HG03575 (cell line): ENCODE results near the gene ADK.
"Not testable (repeated sequence)": the region's sequence is repeated elsewhere in the genome, so short reads cannot be mapped to it uniquely, and the experiment has no call there.

ENCODE experiments used
- ATAC-seq: cut with Tn5 transposase; IDR thresholded peaks from one replicate; pipeline ENCODE4 v1.9.1; 2021; ENCODE audit not compliant: unreplicated experiment, insufficient number of reproducible peaks, low FRiP score; ENCODE audit errors: extremely low read depth

The ADK gene

DNA sequence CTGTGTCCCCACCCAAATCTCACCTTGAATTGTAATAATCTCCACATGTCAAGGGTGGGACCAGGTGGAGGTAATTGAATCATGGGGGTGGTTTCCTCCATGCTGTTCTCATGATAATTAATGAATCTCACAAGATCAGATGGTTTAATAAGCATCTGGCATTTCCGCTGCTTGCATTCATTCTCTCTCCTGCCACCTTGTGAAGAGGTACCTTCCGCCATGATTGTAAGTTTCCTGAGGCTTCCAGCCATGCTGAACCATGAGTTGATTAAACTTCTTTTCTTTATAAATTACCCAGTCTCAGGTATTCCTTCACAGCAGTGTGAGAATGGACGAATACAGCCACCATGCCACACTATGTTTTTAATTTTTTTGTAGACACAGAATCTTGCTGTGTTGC lies 345.3 kb downstream of the ADK start:
- not testable (repeated sequence) for ATAC-seq

DNA sequence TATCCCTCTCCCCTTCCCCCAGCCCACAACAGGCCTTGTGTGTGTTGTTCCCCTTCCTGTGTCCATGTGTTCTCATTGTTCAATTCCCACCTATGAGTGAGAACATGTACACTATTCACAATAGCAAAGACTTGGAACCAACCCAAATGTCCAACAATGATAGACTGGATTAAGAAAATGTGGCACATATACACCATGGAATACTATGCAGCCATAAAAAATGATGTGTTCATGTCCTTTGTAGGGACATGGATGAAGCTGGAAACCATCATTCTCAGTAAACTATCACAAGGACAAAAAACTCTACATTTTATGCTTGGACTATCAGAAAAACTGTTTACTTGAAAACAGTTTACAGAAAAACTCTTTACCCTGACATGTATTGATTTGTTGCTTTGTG lies 347.6 kb downstream of the ADK start:
- ATAC-seq = not testable (repeated sequence)

DNA sequence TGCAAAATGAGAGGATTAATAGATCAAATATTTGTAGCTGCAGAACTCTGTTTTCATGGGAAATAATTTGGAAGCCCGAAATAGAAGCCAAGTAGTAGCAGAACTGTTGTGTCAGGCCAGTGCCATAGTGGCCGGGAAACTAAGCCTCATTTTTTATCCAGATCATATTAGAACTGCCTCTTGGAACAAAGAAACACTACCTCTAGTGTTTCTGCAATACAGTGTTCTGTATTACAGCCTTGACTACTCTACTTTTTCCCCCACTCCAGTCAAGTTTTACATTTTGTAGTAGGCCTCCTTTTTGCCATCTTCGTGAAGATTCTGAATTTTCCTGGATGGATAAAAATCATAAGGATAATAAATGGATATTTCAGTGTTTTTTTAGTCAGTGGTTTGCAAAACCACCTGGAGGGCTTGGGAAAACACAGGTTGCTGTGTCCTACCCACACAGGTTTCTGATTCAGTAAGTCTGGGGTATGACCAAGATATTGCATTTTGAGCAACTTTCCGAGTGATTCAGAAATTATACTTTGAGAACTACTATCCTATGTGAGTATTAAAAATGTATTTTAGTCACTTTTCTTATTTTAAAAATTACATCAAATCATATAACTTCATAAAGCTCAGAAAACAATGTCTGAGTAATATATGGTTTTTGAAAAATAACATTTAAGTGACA lies 349.1 kb downstream of the ADK start:
- ATAC-seq = no peak

DNA sequence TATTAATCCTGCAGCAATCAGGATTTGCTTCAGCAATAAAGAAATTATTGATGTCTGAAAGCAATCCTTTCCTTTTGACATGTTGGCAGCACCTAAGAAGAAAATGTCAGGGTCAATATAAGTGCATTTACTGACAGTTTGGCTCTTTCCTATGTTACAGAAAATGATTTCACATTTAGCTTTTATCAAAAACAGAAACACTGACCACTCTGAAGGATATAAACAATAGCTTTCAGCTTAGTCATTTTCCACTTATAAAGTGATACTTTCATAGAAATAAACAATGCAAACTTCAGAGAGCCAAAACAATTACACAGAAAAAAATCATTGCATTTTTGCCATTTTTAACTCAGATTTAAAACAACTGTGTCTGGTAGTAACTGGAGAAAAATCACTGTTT lies 349.8 kb downstream of the ADK start:
- no peak for ATAC-seq

DNA sequence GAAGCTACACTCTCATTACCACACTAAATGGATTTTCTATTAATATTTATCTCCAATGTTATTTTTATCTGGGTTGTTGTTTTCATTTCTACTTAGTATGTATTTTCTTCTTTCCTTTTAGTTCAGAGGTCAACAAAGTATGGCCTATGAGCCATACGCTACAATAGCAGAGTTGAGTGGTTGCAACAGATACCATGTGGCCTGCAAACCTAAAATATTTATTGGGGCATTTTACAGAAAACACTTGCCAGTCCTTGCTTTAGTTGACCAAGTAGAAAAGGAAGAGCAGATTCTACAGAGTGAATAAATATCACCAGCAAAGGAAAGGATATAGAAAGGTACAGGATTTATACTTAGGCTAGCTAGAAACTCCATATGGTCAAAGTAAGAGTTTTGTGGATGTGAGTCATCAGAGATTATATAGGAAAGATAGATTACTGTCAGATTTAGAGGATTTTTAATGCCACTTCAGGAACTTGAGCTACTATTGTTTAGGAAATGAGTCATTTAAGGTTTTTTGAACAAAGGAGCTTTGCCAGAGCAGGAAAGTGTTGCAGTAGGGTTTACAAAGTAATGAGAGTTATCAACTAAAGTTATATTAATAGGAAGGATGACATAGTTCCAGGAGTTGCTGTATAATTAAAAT lies 352.1 kb downstream of the ADK start:
- no peak for ATAC-seq

DNA sequence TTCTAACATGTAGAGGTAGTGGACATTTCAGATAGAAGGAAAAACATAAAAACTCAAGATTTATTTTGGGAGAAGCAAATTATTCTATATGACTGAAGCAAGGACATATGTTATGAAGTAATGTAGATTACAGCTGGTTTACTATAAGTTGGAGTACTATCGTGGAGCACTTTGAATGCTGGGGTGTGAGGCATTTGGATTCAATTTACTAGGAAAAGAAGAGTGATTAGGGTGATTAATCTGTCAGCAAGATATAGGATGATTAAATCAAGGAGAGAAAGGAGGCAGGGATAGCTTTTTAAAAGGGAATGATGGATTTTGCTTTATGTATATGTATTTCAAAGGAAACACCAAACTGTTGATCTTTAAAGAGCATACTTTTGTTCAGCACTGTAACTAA lies 356.9 kb downstream of the ADK start:
- no peak for ATAC-seq

DNA sequence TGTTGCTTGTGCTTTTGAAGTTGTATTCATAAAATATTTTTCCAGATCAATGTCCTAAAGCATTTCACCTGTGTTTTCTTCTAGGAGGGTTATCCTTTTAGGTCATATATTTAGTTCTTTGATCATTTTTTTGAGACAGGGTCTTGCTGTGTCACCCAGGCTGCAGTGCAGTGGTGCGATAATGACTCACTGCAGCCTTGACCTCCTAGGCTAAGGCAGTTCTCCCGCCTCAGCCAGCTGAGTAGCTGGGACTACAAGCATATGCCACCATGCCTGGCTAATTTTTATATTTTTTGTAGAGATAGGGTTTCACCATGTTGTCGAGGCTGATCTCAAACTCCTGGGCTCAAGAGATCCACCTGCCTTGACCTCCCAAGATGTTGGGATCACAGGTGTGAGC lies 359.6 kb downstream of the ADK start:
- ATAC-seq = no peak

DNA sequence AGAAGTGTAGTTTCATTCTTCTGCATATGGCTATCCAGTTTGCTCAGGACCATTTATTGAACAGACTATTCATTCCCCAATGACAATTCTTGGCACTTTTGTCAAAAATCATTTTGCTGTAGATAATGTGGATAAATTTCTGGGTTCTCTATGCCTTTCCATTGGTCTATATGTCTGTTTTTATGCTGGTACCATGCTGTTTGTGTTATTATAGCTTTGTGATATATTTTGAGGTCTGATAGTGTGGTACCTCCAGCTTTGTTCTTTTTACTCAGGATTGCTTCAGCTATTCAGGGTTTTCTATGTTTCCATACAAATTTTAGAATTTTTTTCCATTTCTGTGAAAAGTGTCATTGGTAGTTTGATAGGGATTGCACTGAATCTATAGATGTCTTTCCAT lies 360.0 kb downstream of the ADK start:
- ATAC-seq = no peak

DNA sequence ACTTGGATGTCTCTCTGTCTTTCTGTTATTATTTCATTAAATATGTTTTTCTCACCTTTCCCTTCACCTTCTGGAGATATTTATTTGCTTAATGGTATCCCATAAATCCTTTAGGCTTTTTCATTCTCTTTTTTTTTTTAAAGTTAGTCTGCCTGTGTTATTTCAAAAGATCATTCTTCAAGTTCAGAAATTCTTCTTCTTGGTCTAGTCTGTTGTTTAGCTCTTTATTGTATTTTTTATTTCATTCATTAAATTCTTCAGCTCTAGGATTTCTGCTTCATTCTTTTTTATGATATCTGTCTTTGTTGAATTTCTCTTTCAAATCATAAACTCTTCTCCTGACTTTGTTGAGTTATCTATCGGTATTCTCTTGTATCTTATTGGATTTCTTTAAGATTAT lies 363.3 kb downstream of the ADK start:
- ATAC-seq = no peak

DNA sequence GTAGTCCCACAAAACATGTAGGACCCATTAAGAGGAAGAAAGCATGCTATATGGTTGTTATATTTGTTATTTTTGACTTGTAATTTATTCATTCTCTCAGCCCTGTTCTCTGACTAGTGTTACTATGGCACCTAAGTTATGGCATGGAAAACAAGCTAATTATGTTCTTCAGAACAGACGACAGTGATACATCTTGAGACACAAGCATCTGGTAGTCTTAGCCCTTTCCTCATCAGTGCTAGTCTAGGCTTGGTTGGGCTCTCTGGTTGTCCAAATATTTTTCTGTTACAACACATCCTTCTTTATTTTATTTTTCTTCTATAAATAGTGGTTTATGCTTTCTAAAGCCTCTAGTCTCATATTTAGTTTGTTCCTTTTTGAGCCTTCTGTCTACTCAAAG lies 367.0 kb downstream of the ADK start:
- ATAC-seq = no peak

DNA sequence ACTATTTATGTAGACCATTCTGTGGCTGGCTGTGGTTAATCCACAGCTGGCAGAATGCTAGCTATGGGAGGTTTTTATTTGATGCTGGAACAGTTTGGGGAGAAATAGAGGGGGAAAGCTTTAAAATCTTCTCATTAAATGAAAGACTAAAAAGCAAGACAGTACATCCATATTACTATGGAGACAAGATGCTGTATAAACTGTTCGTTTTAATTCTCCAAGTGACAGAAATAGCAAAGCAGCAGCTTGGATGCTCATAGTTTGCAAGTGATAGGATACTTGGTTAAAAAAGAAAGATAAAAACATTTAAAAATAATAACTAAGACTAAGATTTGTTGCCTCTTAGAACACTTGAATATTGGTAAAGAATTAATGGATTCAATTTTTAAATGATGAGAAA lies 370.5 kb downstream of the ADK start:
- no peak for ATAC-seq

DNA sequence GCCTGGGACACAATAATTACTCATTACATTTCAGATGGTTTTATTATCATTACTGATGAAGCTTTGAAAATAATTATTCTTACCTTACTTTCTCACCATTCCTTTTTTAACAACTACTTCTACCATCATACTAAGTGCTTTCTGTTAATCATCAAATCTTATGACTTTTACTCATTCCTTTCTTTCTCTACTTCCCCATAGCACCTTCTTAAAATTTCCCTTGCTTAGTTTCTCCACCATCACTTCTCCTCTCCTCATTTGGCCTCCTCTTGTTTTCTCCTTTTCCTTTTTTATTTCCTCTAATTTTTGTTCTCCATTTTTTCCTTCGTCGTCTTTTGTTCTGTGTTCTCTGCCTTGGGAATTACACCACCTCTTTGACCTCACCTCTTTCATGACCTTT lies 372.2 kb downstream of the ADK start:
- ATAC-seq = no peak

DNA sequence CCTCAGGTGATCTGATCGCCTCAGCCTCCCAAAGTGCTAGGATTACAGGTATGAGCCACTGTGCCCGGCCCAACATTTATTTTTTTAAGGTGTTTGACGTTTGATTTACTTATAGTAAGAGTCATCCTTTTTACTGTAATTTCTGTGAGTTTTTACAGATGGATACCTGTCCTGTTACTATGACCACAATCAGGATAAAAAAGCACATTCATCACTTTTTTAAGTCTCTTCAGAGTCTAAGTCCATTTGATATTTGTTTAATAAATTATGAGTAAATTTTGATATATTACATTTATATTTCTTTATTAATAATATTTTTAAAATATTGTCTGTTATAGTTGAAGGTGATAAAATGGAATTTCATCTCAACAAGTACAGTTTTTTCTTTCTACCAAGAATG lies 374.9 kb downstream of the ADK start:
- ATAC-seq = no peak

DNA sequence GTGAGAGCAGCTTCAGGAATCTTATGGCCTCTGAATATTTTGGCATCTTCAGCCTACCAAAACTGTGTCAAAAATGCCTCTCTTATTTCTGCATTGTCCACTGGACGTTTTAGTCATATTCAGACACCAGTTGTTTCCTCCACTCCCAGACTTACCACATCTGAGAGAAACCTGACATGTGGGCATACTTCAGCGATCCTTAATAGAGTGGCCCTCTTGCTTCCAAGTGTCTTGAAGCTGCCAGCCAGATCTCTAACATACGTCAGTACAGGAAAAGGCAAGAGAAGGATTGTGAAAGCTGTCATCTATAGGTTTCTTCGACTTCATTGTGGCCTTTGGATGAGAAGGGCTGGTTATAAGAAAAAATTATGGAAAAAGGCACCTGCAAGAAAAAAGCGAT lies 376.6 kb downstream of the ADK start:
- ATAC-seq = not testable (repeated sequence)

DNA sequence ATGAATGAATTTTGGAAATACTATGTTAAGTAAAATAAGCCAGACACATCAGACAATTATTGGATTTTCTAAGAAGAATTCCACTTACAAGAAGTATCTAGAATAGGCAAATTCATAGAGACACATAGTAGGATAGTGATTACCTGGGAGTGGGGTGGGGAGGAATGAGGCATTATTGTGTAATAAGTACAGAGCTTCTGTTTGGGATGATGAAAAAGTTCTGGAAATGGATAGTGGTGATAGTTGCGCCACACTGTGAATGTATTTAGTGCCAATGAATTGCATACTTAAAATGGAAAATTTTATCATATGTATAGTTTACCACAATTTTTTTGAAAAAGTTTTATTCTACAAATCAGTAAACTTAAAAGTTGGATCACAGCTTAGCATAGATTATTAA lies 378.2 kb downstream of the ADK start:
- no peak for ATAC-seq

DNA sequence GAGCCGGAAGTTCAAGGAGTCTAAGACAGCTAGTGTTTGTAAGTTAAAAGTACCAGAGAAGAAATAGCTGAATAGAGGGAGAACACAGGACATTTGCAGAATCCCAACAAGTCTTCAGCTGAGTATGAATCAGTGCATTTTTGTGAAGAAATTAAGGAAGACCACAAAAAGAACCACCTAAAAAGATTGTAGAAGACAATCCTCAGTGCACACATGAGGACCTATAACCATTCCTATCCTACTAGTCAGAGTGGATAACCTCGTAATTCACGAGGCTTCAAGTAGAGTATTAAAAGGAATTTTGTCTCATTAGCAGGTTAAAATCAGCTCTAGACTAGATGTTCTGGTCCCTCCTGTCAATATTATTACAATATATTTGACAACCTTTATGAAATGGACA lies 380.0 kb downstream of the ADK start:
- ATAC-seq = no peak

DNA sequence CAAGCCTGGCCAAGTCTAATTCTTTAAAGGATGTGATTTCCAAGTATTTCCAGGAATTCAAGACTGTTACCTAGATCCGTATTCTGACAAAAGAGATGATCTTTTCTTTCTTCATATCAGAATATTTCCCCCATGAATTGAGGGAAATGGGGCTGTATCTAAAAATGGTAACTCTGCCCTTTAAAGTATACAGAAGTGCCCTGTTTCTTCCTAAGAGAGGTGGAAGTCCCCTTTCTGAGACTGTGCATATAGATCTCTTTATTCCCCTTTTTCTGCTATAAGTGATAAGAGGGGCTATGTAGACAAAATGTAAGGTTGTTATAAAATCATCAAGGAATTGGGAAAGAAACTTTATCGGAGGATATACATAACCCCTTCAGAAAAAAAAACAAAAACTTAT lies 388.3 kb downstream of the ADK start:
- no peak for ATAC-seq

DNA sequence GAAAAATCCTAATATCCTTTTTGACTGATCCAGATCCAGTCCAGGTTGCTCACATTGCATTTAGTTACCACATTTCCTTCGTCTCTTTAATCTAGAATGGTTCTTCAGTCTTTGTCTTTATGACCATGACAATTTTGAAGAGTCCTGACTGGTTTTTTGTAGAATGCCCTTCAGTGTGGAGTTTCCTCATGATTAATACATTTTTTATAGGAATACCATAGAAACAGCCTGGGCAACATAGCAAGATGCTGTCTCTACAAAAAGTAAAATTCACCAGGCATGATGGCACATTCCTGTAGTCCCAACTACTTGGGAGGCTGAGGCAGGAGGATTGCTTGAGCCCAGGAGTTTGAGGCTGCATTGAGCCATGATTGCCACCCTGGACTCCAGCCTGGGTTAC lies 390.4 kb downstream of the ADK start:
- no peak for ATAC-seq

DNA sequence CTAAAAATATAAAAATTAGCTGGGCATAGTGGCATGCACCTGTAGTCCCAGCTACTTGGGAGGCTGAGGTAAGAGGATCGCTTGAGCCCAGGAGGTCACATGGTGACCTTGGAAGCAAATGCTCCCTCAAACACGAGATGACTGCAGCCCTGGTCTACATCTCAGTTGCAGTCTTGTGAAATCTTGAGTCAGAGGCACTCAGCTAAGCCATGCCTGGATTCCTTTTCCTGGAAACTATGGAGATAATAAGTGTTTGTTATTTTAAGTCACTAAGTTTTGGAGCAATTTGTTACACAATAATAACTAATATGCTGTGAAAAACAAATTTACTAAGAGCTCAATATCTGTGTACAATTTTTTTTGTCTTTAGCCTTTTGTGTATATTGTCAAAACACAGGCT lies 391.1 kb downstream of the ADK start:
- no peak for ATAC-seq

DNA sequence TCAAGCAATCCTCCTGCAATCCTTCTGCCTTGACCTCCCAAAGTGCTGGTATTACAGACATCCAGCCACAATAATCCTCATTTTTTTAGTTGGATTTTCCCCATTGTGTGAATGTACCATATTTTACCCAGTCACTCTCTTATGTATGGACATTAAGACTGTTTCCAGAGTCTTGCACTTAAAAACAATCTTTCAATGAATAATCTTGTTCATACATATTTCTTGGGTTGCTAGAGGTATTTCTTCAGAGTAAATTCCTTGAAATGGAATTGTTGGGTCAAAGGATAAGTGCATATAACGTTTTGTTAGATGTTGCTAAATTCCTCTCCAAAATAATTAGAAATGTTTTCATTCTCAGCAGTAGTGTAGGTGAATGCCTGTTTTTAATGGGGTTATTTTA lies 392.3 kb downstream of the ADK start:
- no peak for ATAC-seq

DNA sequence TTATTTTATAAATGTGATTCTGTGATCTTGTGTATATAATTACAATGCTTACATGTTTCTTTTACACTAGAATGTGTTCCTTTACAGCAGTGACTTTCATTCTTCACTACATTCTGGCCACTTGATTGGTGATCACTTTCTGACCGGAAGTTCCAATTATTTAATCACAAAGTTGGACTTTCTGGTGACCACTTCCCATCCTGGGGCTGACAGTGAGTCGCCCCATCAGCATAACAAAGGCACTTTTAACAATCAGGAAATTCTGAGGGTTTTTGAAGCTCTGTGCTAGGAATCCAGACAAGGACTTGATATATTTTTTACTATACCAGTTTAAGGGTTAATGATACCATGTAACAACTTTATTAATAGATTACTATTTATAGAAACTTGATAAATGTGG lies 393.1 kb downstream of the ADK start:
- no peak for ATAC-seq
